GM21360 (cell line): ENCODE data around the gene ADD2.
"Not testable (repeated sequence)": the region's sequence is repeated elsewhere in the genome, so short reads cannot be mapped to it uniquely, and the experiment has no call there.

Experiments
- ATAC-seq: cut with Tn5 transposase; IDR thresholded peaks from one replicate; pipeline ENCODE4 v1.9.1; 2021; ENCODE audit warnings: mild to moderate bottlenecking, moderate library complexity; ENCODE audit not compliant: unreplicated experiment

Gene ADD2

GRCh38 chr2:70767699-70768589 lies at the start of gene ADD2:
TSS of gene ADD2 (minus strand) at chr2:70768200. CDS start at chr2:70706408, 61,792 bp downstream.
- no peak for ATAC-seq

- no peak for ATAC-seq
Observed at GRCh38 chr2:70817284-70817954, 49.4 kb upstream of the ADD2 start.

GRCh38 chr2:70816726-70817125 lies 48.7 kb upstream of the ADD2 start:
- no peak for ATAC-seq

GRCh38 chr2:70808983-70809958 lies 41.3 kb upstream of the ADD2 start:
- no peak for ATAC-seq

- ATAC-seq, result no peak
Observed at GRCh38 chr2:70807828-70808118, 39.8 kb upstream of the ADD2 start.

GRCh38 chr2:70807102-70807827 lies 39.3 kb upstream of the ADD2 start:
- ATAC-seq, result no peak

- ATAC-seq, result no peak
Observed at GRCh38 chr2:70806620-70807019, 38.6 kb upstream of the ADD2 start.

- no peak for ATAC-seq
Observed at GRCh38 chr2:70806013-70806412, 38.0 kb upstream of the ADD2 start.

GRCh38 chr2:70801607-70802263 lies 33.7 kb upstream of the ADD2 start:
- no peak for ATAC-seq

GRCh38 chr2:70799706-70800105 lies 31.7 kb upstream of the ADD2 start:
- ATAC-seq, result no peak

GRCh38 chr2:70797996-70798395 lies 30.0 kb upstream of the ADD2 start:
- not testable (repeated sequence) for ATAC-seq

- no peak for ATAC-seq
Observed at GRCh38 chr2:70797506-70797905, 29.5 kb upstream of the ADD2 start.

- no peak for ATAC-seq
Observed at GRCh38 chr2:70796262-70796661, 28.3 kb upstream of the ADD2 start.

GRCh38 chr2:70795164-70795995 lies 27.4 kb upstream of the ADD2 start:
- no peak for ATAC-seq

GRCh38 chr2:70793450-70793849 lies 25.4 kb upstream of the ADD2 start:
- no peak for ATAC-seq

- no peak for ATAC-seq
Observed at GRCh38 chr2:70790136-70790828, 22.3 kb upstream of the ADD2 start, which contains the start of gene FIGLA. TSS of gene FIGLA (minus strand) at chr2:70790643. CDS start at chr2:70790638, 5 bp downstream.

- ATAC-seq, result no peak
Observed at GRCh38 chr2:70789304-70790135, 21.5 kb upstream of the ADD2 start.
